ENCODE data around the gene OR8B2. TPM values are rescaled to one million over a fixed set of nuclear protein-coding genes. Genes with fewer than 3 reads are reported as not detected.
A peak's percentile ranks its signal among the peaks of the same experiment; 100 is the strongest.
"Not testable (repeated sequence)": the region's sequence is repeated elsewhere in the genome, so short reads cannot be mapped to it uniquely, and the experiment has no call there.

OR8B2 gene, protein sequence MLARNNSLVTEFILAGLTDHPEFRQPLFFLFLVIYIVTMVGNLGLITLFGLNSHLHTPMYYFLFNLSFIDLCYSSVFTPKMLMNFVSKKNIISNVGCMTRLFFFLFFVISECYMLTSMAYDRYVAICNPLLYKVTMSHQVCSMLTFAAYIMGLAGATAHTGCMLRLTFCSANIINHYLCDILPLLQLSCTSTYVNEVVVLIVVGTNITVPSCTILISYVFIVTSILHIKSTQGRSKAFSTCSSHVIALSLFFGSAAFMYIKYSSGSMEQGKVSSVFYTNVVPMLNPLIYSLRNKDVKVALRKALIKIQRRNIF
- total RNA-seq (2014; rRNA removed; shearing (Covaris generic)) = not detected in 2 replicates
- polyA plus RNA-seq (2015; cell fraction: cytosol; rRNA removed) = not detected in 2 replicates
- polyA plus RNA-seq (2015; cell fraction: nucleus; rRNA removed) = not detected in 2 replicates

- no peak for DNase-seq (ENCODE audit: low read depth)
Observed at GRCh38 chr11:124384399-124384798, at the start of gene OR8B2. OR8B2 (minus strand) TSS chr11:124384499; CDS start chr11:124383343, 1,156 bp downstream.

DNA sequence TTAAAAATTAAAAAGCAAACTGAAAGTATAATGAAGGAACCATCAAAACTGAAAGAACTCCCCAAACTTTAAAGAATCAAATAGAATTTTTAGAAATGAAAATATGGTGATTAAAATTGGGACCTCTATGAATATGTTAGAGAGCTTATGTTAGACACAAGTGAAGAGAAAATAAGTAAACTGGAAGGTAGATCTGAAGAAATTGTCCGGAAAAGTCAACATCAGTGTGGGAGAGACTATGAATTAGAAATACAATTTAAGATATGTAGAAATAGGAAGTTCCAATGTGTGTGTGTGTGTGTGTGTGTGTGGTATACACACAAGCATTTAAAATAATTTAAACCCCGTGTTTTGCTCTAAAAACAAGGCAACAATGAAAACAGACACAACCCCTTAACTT lies 45.3 kb upstream of the OR8B2 start:
- no peak for DNase-seq (ENCODE audit: low read depth)

- DNase-seq (ENCODE audit: low read depth) = no peak
Observed at GRCh38 chr11:124424384-124424921, 40.2 kb upstream of the OR8B2 start, which contains the start of gene OR8B4. OR8B4 (minus strand) TSS chr11:124424871; CDS start chr11:124424871, 0 bp downstream.

GRCh38 chr11:124421043-124421442 lies 36.7 kb upstream of the OR8B2 start:
- no peak for DNase-seq (ENCODE audit: low read depth)

DNA sequence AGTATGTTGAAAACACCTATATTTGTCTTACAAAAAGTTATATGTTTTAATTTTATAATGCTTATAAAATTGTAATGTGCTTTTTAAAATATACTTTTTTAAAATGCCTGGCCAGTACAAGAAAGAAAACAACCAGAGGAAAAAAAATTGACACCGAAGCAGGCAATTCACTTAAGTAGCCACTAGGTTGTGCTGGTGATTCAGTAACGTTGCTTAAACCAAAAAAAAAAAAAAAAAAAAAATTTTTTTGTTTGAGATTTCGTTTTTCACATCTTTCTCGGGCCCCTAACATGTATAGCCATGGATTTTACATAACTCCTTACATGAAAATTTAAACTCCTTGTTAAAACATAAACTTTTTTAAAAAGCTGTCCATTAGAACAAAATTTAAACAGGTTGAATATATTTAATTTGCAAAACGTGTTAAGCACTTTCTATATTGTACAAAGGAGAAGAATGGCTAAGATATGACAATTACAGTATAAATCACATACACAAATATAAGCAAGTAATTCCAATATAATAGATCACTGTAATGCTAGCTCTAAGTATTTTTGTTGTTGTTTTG lies 31.1 kb upstream of the OR8B2 start:
- DNase-seq (ENCODE audit: low read depth) = peak; percentile 19

DNA sequence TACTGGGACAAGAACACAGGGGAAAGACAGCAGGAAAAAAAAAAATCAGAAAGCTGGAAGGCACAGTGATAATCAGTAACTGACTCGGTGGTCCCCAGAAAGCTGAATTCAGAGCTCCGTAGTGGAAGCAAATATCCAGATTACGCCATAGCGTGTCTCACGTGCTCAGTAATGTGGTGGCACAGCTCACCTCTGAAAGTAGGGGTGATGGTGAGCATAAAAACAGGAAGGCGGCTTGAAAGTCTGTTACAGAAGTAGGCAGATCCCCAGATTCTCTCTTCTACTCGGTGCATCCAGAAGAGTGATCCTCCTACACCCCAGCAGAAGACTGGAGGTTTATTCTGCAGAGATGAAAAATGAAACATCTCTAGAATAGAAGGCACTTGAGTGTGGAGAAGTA lies 25.6 kb upstream of the OR8B2 start:
- no peak for DNase-seq (ENCODE audit: low read depth)

- peak; percentile 65 for DNase-seq (ENCODE audit: low read depth)
Observed at GRCh38 chr11:124405581-124405980, 21.3 kb upstream of the OR8B2 start.

DNA sequence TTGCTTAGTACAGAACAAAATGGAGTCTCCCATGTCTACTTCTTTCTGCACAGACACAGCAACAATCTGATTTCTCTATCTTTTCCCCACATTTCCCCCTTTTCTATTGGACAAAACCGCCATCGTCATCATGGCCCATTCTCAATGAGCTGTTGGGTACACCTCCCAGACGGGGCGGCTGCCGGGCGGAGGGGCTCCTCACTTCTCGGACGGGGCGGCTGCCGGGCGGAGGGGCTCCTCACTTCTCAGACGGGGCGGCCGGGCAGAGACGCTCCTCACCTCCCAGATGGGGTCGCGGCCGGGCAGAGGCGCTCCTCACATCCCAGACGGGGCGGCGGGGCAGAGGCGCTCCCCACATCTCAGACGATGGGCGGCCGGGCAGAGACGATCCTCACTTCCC lies 18.9 kb upstream of the OR8B2 start:
- DNase-seq (ENCODE audit: low read depth) = not testable (repeated sequence)

- DNase-seq (ENCODE audit: low read depth) = peak; percentile 57
Observed at GRCh38 chr11:124402326-124402922, 18.1 kb upstream of the OR8B2 start.

DNA sequence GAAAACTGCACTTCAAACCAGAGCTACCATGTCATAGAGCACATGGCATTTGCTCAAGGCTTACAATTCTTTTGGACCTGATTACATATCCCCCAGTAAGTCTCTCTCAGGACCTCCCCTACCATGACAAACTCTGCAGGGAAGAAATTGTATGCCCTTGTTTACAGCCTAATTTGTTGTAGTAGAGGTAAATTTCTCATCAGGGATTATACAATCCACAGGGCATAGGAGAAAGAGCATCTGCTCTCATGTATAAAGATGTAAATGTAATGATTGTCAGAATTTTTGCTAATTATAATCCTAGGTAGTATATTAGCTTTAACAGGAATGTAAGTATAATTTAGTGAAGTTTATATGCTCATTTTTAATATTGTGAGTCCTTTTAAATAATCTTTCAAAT lies 14.6 kb upstream of the OR8B2 start, which contains the start of gene OR8B3:
OR8B3 (minus strand) TSS at position 101 of the 400 bp plus-strand sequence. CDS start 1,673 bp downstream, outside the sequence.
- DNase-seq (ENCODE audit: low read depth) = no peak

DNA sequence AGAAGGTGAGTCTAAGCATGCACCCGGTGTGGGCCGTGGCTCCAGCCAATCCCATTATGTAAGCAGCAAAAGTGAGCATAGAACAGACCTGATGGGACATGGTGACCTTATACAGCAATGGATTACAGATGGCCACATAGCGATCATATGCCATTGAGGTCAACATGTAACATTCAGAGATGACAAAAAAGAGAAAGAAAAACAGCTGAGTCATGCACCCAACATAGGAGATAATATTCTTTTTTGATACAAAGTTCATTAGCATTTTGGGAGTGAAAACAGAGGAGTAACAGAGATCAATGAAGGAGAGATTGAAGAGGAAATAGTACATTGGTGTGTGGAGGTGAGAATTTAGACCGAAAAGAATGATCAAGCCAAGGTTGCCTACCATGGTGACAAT lies 12.5 kb upstream of the OR8B2 start:
- DNase-seq (ENCODE audit: low read depth) = not testable (repeated sequence)

DNA sequence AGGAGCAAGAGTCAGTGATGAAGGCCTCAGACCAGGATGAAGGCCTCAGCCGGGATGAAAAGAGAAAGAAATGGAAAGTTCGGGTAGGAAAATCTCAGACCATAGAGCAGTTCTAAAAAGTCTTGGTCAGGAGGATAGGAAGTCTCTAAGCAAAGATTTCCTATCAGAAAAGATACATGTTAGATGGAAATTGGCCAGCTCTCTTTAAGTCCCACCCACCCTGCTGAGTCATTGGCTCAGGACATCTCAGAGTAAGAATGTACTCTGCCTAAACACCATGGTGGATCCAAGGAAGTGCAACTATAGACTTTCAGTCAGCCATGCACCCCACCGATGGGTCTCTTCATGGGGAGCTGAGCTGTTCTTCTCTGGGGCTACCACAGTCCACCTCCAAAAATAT lies 10.1 kb upstream of the OR8B2 start:
- DNase-seq (ENCODE audit: low read depth) = peak; percentile 25

DNA sequence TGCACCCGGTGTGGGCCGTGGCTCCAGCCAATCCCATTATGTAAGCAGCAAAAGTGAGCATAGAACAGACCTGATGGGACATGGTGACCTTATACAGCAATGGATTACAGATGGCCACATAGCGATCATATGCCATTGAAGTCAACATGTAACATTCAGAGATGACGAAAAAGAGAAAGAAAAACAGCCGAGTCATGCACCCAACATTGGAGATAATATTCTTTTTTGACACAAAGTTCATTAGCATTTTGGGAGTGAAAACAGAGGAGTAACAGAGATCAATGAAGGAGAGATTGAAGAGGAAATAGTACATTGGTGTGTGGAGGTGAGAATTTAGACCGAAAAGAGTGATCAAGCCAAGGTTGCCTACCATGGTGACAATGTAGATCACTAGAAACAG lies 1.4 kb downstream of the OR8B2 start:
- DNase-seq (ENCODE audit: low read depth) = not testable (repeated sequence)

- no peak for DNase-seq (ENCODE audit: low read depth)
Observed at GRCh38 chr11:124380585-124380984, 3.7 kb downstream of the OR8B2 start.

- DNase-seq (ENCODE audit: low read depth) = no peak
Observed at GRCh38 chr11:124376280-124376679, 8.0 kb downstream of the OR8B2 start.

GRCh38 chr11:124359566-124359965 lies 24.7 kb downstream of the OR8B2 start:
- no peak for DNase-seq (ENCODE audit: low read depth)

DNA sequence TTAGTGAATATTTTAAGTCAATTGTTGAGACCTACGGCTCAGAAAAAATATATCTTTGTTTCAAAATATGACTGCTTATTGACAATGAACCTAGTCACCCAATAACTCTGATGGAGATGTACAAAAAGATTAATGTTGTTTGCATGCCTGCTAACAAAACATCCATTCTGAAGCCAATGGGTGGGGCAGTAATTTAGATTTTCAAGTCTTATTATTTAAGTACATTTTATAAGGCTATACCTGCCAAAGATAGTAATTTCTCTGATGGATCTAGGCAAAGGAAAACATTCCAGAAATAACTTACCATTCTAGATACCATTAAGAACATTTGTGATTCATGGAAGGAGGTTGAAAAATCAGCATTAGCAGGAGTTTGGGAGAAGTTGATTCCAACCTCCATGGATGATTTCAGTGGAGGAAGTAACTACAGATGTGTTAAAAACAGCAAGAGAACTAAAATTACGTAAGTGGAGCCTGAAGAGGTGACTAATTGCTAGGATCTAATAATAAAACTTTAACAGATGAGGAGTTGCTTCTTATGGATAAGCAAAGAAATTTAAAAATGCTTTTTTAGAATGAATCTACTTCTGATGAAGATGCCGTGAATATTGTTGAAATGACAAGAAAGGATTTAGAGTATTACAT lies 37.9 kb downstream of the OR8B2 start:
- DNase-seq (ENCODE audit: low read depth) = no peak

DNA sequence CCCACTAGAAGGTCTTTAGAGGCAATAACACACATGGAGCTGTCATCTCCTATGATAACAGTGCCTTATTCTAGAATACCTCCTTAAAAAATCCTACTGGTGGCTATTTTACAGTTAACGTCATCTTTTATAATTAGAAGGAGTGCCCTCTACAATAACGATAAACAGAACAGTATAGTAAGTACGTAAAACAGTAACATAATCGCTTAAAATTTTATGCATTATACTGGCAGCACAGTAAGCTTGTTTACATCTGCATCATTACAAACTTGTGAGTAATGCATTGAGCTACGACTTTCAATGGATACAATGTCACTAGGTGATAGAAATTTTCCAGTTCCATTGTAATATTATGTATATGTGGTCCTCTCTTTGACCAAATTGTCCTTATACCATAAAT lies 40.0 kb downstream of the OR8B2 start:
- DNase-seq (ENCODE audit: low read depth) = no peak

DNA sequence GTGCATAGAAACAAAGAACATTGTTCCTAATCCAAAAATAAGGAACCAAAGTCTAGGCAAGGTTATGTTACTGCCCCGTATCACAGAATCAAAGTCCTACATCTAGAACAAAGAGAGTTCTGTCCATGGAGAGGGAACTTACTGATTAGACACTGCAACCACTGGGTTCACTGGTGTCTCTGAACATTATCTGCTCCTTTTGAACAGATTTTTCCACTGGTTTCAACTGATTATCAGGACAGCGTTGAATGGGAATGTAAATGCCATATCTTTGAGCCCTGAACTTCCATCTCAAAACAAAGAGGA lies 44.2 kb downstream of the OR8B2 start:
- no peak for DNase-seq (ENCODE audit: low read depth)

DNA sequence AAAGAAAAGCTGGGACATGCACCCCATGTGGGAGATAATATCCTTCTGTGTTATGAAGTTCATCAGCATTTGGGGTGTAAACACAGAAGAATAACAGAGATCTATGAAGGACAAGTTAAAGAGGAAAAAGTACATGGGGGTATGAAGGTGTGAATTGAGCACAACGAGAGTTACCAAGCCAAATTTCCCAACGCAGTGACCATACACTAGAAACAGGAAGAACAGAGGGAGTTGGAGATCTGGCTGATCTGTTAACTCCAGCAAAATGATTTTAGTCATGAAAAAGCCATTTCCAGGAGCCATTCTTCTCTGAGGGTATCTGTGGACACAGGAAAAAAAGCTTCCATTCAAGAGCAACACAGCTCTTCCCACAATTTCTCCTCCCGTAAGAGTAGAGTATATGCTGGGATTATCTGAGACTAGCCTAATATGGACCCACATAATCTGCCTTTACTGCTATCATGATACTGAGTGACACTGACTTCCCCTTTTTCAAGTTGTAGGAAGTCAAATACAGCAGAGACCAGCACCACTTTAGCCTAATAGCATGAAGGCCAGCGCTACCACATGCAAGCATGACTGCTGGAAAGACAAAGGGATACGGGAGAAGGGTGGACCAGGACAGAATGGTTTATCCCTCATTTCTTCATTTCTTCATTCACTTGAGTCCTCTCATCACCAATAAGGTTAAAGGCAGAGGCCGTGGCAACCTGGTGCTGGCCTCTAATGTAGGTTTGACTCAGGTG lies 44.7 kb downstream of the OR8B2 start:
- no peak for DNase-seq (ENCODE audit: low read depth)
